NCI-H1694 treated with DMSO at 0.1 percent for 48 hours (cell line): ENCODE data around the gene KDM3A.

Experiments used
- DNase-seq: peaks from one replicate; lab custom pipeline; 2025; lab: John Stamatoyannopoulos, UW

The KDM3A gene

GRCh38 chr2:86440631-86441391 is at the start of gene KDM3A:
Gene KDM3A, plus strand, starts transcription at chr2:86441371. Its CDS starts 677 bp downstream, at chr2:86442048.
- peak; percentile 98 for DNase-seq

- no peak for DNase-seq
Observed at GRCh38 chr2:86392873-86393518, 48.2 kb upstream of the KDM3A start.

GRCh38 chr2:86393521-86394491 is 47.4 kb upstream of the KDM3A start:
- no peak for DNase-seq

- DNase-seq = peak; percentile 51
Observed at GRCh38 chr2:86396291-86396785, 44.8 kb upstream of the KDM3A start.

GRCh38 chr2:86397986-86398385 is 43.2 kb upstream of the KDM3A start:
- no peak for DNase-seq

GRCh38 chr2:86398500-86399474 is 42.4 kb upstream of the KDM3A start:
- no peak for DNase-seq

GRCh38 chr2:86400321-86400720 is 40.9 kb upstream of the KDM3A start:
- no peak for DNase-seq

- no peak for DNase-seq
Observed at GRCh38 chr2:86410581-86410980, 30.6 kb upstream of the KDM3A start.

- DNase-seq = no peak
Observed at GRCh38 chr2:86411396-86411795, 29.8 kb upstream of the KDM3A start.

GRCh38 chr2:86412007-86412406 is 29.2 kb upstream of the KDM3A start:
- no peak for DNase-seq

- DNase-seq = no peak
Observed at GRCh38 chr2:86413296-86414094, 27.7 kb upstream of the KDM3A start.

- DNase-seq = peak; percentile 86
Observed at GRCh38 chr2:86414996-86415395, 26.2 kb upstream of the KDM3A start.

GRCh38 chr2:86416146-86416545 is 25.0 kb upstream of the KDM3A start:
- DNase-seq = no peak

- DNase-seq = no peak
Observed at GRCh38 chr2:86417961-86418360, 23.2 kb upstream of the KDM3A start.

GRCh38 chr2:86420913-86421312 is 20.3 kb upstream of the KDM3A start:
- no peak for DNase-seq

GRCh38 chr2:86426271-86426670 is 14.9 kb upstream of the KDM3A start:
- DNase-seq = no peak

- DNase-seq = no peak
Observed at GRCh38 chr2:86429335-86429734, 11.8 kb upstream of the KDM3A start.

- no peak for DNase-seq
Observed at GRCh38 chr2:86430368-86430767, 10.8 kb upstream of the KDM3A start.

- no peak for DNase-seq
Observed at GRCh38 chr2:86433137-86433536, 8.0 kb upstream of the KDM3A start.

GRCh38 chr2:86434290-86434689 is 6.9 kb upstream of the KDM3A start:
- DNase-seq = no peak
